Upper lobe of left lung (tissue), 4 donors: ENCODE measurements around the gene RNF44.

ENCODE experiments used
- CTCF ChIP-seq, 6 experiments: fragments of 450-650 bp in 4 of 6; fragments of 200-600 bp in 2 of 6; sonication (generic) in 2 of 6; IDR thresholded peaks; one replicate each; pipeline ENCODE4 v1.5.1; 2016 to 2019; ENCODE audit warnings: antibody characterized with exemption in 6 of 6
- EP300 ChIP-seq, 4 donors: sonication (generic); formaldehyde crosslinking; IDR thresholded peaks; one replicate each; pipeline ENCODE4 v1.5.1; 2017; ENCODE audit warnings: antibody characterized with exemption in 4 of 4, control low read depth in 2 of 4
- POLR2A ChIP-seq, 4 donors: fragments of 450-650 bp; IDR thresholded peaks; one replicate each; pipeline ENCODE4 v1.5.1; 2016 to 2017; ENCODE audit warnings: antibody characterized with exemption in 4 of 4, mild to moderate bottlenecking in 2 of 4
- POLR2AphosphoS5 ChIP-seq, 2 donors: sonication (generic); formaldehyde crosslinking; IDR thresholded peaks; one replicate each; pipeline ENCODE4 v1.5.1; 2017; ENCODE audit warnings: antibody characterized with exemption in 2 of 2

GRCh38 chr5:176486189-176486757 is 50.9 kb downstream of the RNF44 start:
- TF ChIP-seq POLR2A (IDR thresholded peaks at IDR 0.05) (no peak), CTCF (IDR thresholded peaks at IDR 0.05) (no peak), POLR2AphosphoS5 (IDR thresholded peaks at IDR 0.05) (no peak), EP300 (IDR thresholded peaks at IDR 0.05) (no peak)
